A673 (cell line): Measurements from ENCODE around the gene PLIN4.

Source experiments
- CTCF ChIP-seq: fragments of 300-800, 200-600 bp; sonication (generic); conservative IDR thresholded peaks from 2 replicates; pipeline ENCODE4 v1.5.1; 2017; ENCODE audit warnings: low read depth, mild to moderate bottlenecking, antibody characterized with exemption, low read length, moderate library complexity, mixed read lengths
- EZH2 ChIP-seq: fragments of 200-600 bp; sonication (generic); IDR thresholded peaks from 2 replicates; pipeline ENCODE4 v1.6.1; 2017; ENCODE audit warnings: borderline replicate concordance, low read depth, mild to moderate bottlenecking, mixed read lengths, antibody characterized with exemption, low read length; ENCODE audit not compliant: poor library complexity, severe bottlenecking

- no peak for TF ChIP-seq CTCF
- TF ChIP-seq EZH2 = no peak
Measured at GRCh38 chr19:4497770-4498389, 20.4 kb downstream of the PLIN4 start.
